GM21367 (cell line): Measurements from ENCODE around the gene MAP2K5.

Experiments
- ATAC-seq: cut with Tn5 transposase; IDR thresholded peaks from one replicate; pipeline ENCODE4 v1.9.1; 2021; ENCODE audit not compliant: unreplicated experiment

MAP2K5 gene

GRCh38 chr15:67801926-67802914, 259.7 kb downstream of the MAP2K5 start:
- ATAC-seq = no peak

GRCh38 chr15:67803299-67803698, 260.8 kb downstream of the MAP2K5 start:
- ATAC-seq = no peak

- ATAC-seq = no peak
Measured at GRCh38 chr15:67803996-67804843, 261.7 kb downstream of the MAP2K5 start.

- ATAC-seq = no peak
Measured at GRCh38 chr15:67805008-67805665, 262.6 kb downstream of the MAP2K5 start.

GRCh38 chr15:67805666-67806516, 263.4 kb downstream of the MAP2K5 start:
- no peak for ATAC-seq

- ATAC-seq = no peak
Measured at GRCh38 chr15:67806536-67806935, 264.0 kb downstream of the MAP2K5 start.

- ATAC-seq = no peak
Measured at GRCh38 chr15:67807141-67807540, 264.6 kb downstream of the MAP2K5 start.

- ATAC-seq = no peak
Measured at GRCh38 chr15:67807836-67808235, 265.3 kb downstream of the MAP2K5 start.

- ATAC-seq = no peak
Measured at GRCh38 chr15:67808821-67809220, 266.3 kb downstream of the MAP2K5 start.

- no peak for ATAC-seq
Measured at GRCh38 chr15:67809441-67809840, 266.9 kb downstream of the MAP2K5 start.

GRCh38 chr15:67809866-67810265, 267.4 kb downstream of the MAP2K5 start:
- ATAC-seq = no peak

- ATAC-seq = no peak
Measured at GRCh38 chr15:67812241-67812644, 269.7 kb downstream of the MAP2K5 start.

- ATAC-seq = no peak
Measured at GRCh38 chr15:67813104-67813634, 270.7 kb downstream of the MAP2K5 start.

- no peak for ATAC-seq
Measured at GRCh38 chr15:67815036-67815592, 272.6 kb downstream of the MAP2K5 start.

- no peak for ATAC-seq
Measured at GRCh38 chr15:67816668-67817067, 274.2 kb downstream of the MAP2K5 start.

GRCh38 chr15:67818464-67818863, 276.0 kb downstream of the MAP2K5 start:
- no peak for ATAC-seq

- ATAC-seq = no peak
Measured at GRCh38 chr15:67819636-67820035, 277.1 kb downstream of the MAP2K5 start.

GRCh38 chr15:67820122-67820991, 277.9 kb downstream of the MAP2K5 start:
- ATAC-seq = no peak
